ENCODE measurements around the gene MBD3L3.

Gene MBD3L3

GRCh38 chr19:7098096-7098495 is 39.6 kb upstream of the MBD3L3 start:
- H3K4me1 ChIP-seq (ENCODE audit: insufficient read depth, low read length): peaks cover 33% of the 10 kb centered on the region
- H4K20me1 ChIP-seq (ENCODE audit: insufficient read depth, low read length): no peaks in the 10 kb centered on the region
- no peak for DNase-seq
- peak overlapping the region; percentile 81 for H3K4me2 ChIP-seq (ENCODE audit: insufficient read depth, low read length)
- no peaks in the 10 kb centered on the region for H3K79me2 ChIP-seq (ENCODE audit: insufficient read depth, low read length)
- no peak for ATAC-seq (ENCODE audit: insufficient read depth, low read depth)
- no peaks in the 10 kb centered on the region for H3K27me3 ChIP-seq (ENCODE audit: insufficient read depth, low read length, poor library complexity)
- no peaks in the 10 kb centered on the region for H3K36me3 ChIP-seq (ENCODE audit: insufficient read depth, low read length)
- no peak for TF ChIP-seq EZH2 (IDR thresholded peaks at IDR 0.05; ENCODE audit: borderline replicate concordance, low read depth, low read length, severe bottlenecking)
- no peak for TF ChIP-seq CTCF (IDR thresholded peaks at IDR 0.05; ENCODE audit: borderline replicate concordance, extremely low read depth, low read length, poor library complexity, severe bottlenecking)
- peak overlapping the region; percentile 94 for H2AFZ ChIP-seq (ENCODE audit: low read depth, low read length)
- peak overlapping the region in 1 of 2 experiments; percentile 70; a peak in 2 of 4 replicates for H3K4me3 ChIP-seq (ENCODE audit: low read depth in 1 of 2, low read length in 2 of 2)
- H3K9me3 ChIP-seq (ENCODE audit: insufficient read depth, low read length, severe bottlenecking): peaks cover 8% of the 10 kb centered on the region
- peak overlapping the region; percentile 69; the same call in 1 of the 2 replicates for H3K9ac ChIP-seq (ENCODE audit: low read depth, low read length)
- no peak overlapping the region; the same call in 1 of the 2 replicates for H3K27ac ChIP-seq (ENCODE audit: low read length)

- H3K27ac ChIP-seq (ENCODE audit: low read length): no peak overlapping the region
- H2AFZ ChIP-seq (ENCODE audit: low read depth, low read length): no peak overlapping the region
- ATAC-seq (ENCODE audit: insufficient read depth, low read depth) (peak; percentile 62), DNase-seq (peak; percentile 27)
- peaks cover 12% of the 10 kb centered on the region for H3K36me3 ChIP-seq (ENCODE audit: insufficient read depth, low read length)
- TF ChIP-seq EZH2 (IDR thresholded peaks at IDR 0.05; ENCODE audit: borderline replicate concordance, low read depth, low read length, severe bottlenecking): no peak
- no peak for TF ChIP-seq CTCF (IDR thresholded peaks at IDR 0.05; ENCODE audit: borderline replicate concordance, extremely low read depth, low read length, poor library complexity, severe bottlenecking)
- H3K9ac ChIP-seq (ENCODE audit: low read depth, low read length): no peak overlapping the region
- H3K4me1 ChIP-seq (ENCODE audit: insufficient read depth, low read length): peaks cover 7% of the 10 kb centered on the region
- no peak overlapping the region for H3K4me2 ChIP-seq (ENCODE audit: insufficient read depth, low read length)
- no peaks in the 10 kb centered on the region for H3K27me3 ChIP-seq (ENCODE audit: insufficient read depth, low read length, poor library complexity)
- no peak overlapping the region for H3K4me3 ChIP-seq (ENCODE audit: low read depth in 1 of 2, low read length in 2 of 2)
- peaks cover 18% of the 10 kb centered on the region for H3K9me3 ChIP-seq (ENCODE audit: insufficient read depth, low read length, severe bottlenecking)
- no peaks in the 10 kb centered on the region for H4K20me1 ChIP-seq (ENCODE audit: insufficient read depth, low read length)
- no peaks in the 10 kb centered on the region for H3K79me2 ChIP-seq (ENCODE audit: insufficient read depth, low read length)
Measured at GRCh38 chr19:7088999-7089398, 30.5 kb upstream of the MBD3L3 start.

GRCh38 chr19:7083076-7083956 is 24.8 kb upstream of the MBD3L3 start:
- DNase-seq (no peak), ATAC-seq (ENCODE audit: insufficient read depth, low read depth) (no peak)
- TF ChIP-seq CTCF (IDR thresholded peaks at IDR 0.05; ENCODE audit: borderline replicate concordance, extremely low read depth, low read length, poor library complexity, severe bottlenecking) (no peak), EZH2 (IDR thresholded peaks at IDR 0.05; ENCODE audit: borderline replicate concordance, low read depth, low read length, severe bottlenecking) (no peak)
- Histone ChIP-seq H3K27ac (ENCODE audit: low read length) (no peak overlapping the region), H3K9me3 (ENCODE audit: insufficient read depth, low read length, severe bottlenecking) (peaks cover 73% of the 10 kb centered on the region), H3K27me3 (ENCODE audit: insufficient read depth, low read length, poor library complexity) (no peaks in the 10 kb centered on the region), H3K79me2 (ENCODE audit: insufficient read depth, low read length) (peaks cover 2% of the 10 kb centered on the region; the same call in 1 of the 2 replicates), H3K4me1 (ENCODE audit: insufficient read depth, low read length) (no peaks in the 10 kb centered on the region), H3K36me3 (ENCODE audit: insufficient read depth, low read length) (peaks cover 69% of the 10 kb centered on the region), H3K4me3 (ENCODE audit: low read depth in 1 of 2, low read length in 2 of 2) (peak overlapping the region in 1 of 2 experiments; percentile 10; a peak in 1 of 4 replicates), H2AFZ (ENCODE audit: low read depth, low read length) (no peak overlapping the region), H3K9ac (ENCODE audit: low read depth, low read length) (no peak overlapping the region), H4K20me1 (ENCODE audit: insufficient read depth, low read length) (no peaks in the 10 kb centered on the region), H3K4me2 (ENCODE audit: insufficient read depth, low read length) (no peak overlapping the region)
